Suprapubic skin (tissue), 4 donors: ENCODE data around the gene SOX6.

ENCODE experiments used
- CTCF ChIP-seq, 2 donors: fragments of 200-600 bp in 1 of 2; fragments of 450-650 bp in 1 of 2; sonication (generic) in 1 of 2; IDR thresholded peaks; one replicate each; pipeline ENCODE4 v1.5.1; 2016 to 2019; ENCODE audit warnings: antibody characterized with exemption in 2 of 2, mild to moderate bottlenecking in 1 of 2, moderate library complexity in 1 of 2
- EP300 ChIP-seq: sonication (generic); formaldehyde crosslinking; IDR thresholded peaks from one replicate; pipeline ENCODE4 v1.6.1; 2017; ENCODE audit warnings: antibody characterized with exemption
- POLR2A ChIP-seq, 2 donors: fragments of 450-650 bp; IDR thresholded peaks; one replicate each; pipeline ENCODE4 v1.6.1; 2017; ENCODE audit warnings: antibody characterized with exemption in 2 of 2, mild to moderate bottlenecking in 2 of 2, moderate library complexity in 2 of 2
- POLR2AphosphoS5 ChIP-seq, 3 donors: sonication (generic); formaldehyde crosslinking; IDR thresholded peaks; one replicate each; pipeline ENCODE4 v1.6.1; 2017; ENCODE audit warnings: antibody characterized with exemption in 3 of 3

GRCh38 chr11:16289541-16289940 is 66.8 kb downstream of the SOX6 start:
- no peak for TF ChIP-seq POLR2AphosphoS5 (IDR thresholded peaks at IDR 0.05)
- no peak for TF ChIP-seq CTCF (IDR thresholded peaks at IDR 0.05)
- no peak for TF ChIP-seq POLR2A (IDR thresholded peaks at IDR 0.05)
- no peak for TF ChIP-seq EP300
